Measurements from ENCODE around the gene NXPH2.
A peak's percentile ranks its signal among the peaks of the same experiment; 100 is the strongest.
"Not testable (repeated sequence)": the region's sequence is repeated elsewhere in the genome, so short reads cannot be mapped to it uniquely, and the experiment has no call there.

NXPH2 gene

DNA sequence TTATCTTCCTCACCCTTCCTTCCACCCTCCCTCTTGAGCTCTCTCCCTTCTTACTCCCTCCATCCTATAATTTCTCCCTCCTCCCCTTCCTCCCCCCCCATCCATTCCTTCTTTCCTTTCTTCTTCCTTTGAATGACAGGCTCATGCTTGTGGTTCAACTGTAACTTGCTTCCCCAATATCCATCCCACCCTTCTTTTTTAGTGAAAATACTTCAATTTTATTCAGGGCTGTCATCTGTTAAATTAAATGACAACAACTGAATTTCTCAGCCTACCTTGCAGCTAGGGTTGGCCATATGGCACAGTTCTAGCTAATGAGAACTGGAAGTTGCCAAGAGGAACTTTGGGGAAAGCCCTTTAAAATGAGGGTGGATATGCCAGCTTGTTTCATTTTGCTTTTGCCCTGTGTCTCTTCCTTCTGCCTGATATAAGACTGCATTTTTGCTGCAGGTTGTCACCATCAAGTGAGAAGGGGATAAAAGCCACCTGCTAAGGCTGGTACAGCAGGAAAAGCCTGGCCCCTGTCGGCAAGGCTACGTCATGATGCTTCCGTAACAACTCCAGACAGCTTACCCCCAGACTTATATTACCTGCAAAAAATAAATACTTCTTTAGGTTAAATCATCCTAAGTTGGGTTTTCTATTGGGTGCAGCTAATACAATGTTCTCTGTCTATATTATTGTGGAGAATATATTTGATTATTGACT is 121.8 kb downstream of the NXPH2 start:
- no peak for DNase-seq
- in situ Hi-C loops (cut with MboI; ENCODE audit: low pct_unique_long_range_greater_than_20kb, low sequenced_read_pairs) = no loop called here

DNA sequence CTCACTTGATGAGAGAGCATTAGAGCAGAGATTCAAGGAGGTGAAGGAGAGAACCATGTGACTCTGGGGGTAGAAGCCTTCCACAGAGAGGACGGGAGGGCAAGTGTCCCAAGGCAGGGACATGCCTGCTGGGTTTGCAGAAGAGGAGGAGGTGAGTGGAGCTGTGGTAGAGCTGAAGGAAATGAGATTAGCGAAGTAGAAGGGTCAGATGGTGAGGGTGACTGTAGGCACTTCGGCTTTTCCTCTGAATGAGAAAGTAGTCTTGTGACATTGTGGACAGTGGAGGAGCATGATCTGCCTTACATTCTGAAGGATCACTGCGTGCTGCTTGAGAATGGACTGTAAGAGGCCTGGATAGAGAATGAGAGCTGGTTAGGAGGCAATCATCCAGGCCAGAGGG is 126.0 kb downstream of the NXPH2 start:
- DNase-seq = no peak
- in situ Hi-C loops (cut with MboI; ENCODE audit: low pct_unique_long_range_greater_than_20kb, low sequenced_read_pairs) = no loop called here

DNA sequence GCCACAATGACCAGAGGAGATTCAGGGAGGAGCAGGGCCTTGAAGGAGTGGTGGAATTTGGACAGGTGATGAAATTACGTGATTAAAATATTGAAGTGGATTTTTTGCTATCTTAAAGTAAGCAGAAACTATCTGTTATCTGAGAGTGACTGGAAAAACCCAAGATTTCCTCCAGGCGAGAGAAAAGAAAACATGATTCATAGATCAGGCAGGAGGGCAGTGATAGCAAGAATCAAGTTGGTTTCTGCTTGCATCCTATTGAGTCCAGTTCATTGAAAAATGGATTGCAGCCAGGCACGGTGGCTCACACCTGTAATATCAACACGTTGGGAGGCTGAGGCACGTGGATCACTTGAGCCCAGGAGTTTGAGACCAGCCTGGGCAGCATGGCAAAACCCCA is 127.8 kb downstream of the NXPH2 start:
- in situ Hi-C loops (cut with MboI; ENCODE audit: low pct_unique_long_range_greater_than_20kb, low sequenced_read_pairs) = no loop called here
- DNase-seq = no peak

GRCh38 chr2:138649571-138649970 is 130.6 kb downstream of the NXPH2 start:
- no peak for DNase-seq
- in situ Hi-C loops (cut with MboI; ENCODE audit: low pct_unique_long_range_greater_than_20kb, low sequenced_read_pairs) = no loop called here

GRCh38 chr2:138648606-138649005 is 131.6 kb downstream of the NXPH2 start:
- in situ Hi-C loops (cut with MboI; ENCODE audit: low pct_unique_long_range_greater_than_20kb, low sequenced_read_pairs) = no loop called here
- DNase-seq = no peak

- DNase-seq; in situ Hi-C loops (cut with MboI; ENCODE audit: low pct_unique_long_range_greater_than_20kb, low sequenced_read_pairs): not testable (repeated sequence)
Observed at GRCh38 chr2:138644776-138645175, 135.4 kb downstream of the NXPH2 start.

DNA sequence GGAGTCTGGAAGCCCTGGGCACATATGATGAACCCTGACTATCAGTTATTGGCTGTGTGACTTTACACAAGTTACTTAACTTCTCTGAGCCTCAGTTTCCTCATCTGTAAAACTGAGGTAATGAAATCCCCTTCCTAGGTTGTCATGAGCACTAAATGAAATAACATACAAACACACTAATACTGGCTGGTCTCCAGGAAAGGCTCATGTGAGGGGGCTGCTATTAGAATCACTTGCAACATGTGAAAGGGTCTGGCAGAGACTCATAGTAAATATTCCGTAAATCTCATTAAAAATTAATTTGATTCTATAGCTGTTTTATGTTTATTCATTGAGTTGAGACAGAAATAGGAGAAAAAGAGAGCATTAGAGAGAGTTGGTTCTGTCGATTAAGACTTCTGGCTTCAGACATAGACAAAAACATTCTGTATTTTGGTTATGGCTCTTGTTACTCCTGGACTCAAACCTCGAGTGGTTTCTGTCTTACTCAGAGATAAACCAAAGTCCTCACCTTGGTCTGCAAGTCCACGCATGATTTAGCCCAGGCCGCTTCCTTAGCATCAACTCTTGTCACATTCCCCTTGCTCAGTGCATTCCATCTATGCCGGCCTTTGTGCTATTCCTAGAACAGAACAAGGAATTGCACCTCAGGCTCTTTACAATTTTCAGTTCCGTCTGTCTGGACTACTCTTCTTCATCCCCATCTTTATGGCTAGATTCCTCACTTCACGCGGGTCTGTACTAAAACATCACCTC is 139.1 kb downstream of the NXPH2 start:
- no peak for DNase-seq
- in situ Hi-C loops (cut with MboI; ENCODE audit: low pct_unique_long_range_greater_than_20kb, low sequenced_read_pairs) = no loop called here

DNA sequence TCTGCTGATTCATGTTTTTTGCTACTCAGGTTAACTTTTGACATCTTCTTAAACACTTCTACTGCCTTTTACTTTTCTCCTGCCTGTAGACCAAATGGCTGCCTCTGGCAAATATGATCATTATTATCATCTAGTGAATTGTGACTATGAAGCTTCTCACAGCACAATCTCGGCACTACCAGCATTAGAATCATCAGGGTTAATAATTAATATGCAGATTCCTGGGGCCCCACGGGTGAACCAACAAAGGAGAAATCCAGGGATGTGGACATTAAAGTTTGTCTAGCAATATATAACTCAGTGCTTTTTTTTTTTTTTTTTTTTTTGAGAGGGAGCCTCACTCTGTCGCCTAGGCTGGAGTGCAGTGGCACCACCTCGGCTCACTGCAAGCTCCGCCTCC is 142.5 kb downstream of the NXPH2 start:
- in situ Hi-C loops (cut with MboI; ENCODE audit: low pct_unique_long_range_greater_than_20kb, low sequenced_read_pairs) = no loop called here

DNA sequence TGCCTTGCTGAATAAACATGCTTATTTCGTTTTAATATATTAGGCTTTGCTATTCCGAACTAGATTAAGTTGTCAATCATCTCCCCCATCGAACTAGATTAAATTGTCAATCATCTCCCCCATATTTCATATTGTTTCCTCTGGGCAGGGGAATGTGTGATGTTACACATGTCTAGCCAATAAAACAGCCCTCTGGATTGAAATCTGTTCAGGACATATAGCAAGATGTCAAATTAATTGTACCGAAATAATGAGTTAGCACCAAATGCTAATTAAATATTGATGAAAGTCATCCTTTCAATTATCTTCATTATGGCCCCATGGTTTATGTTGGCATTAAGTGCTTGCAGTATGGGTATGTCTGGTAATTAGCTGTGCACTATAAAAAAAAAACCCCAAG is 143.1 kb downstream of the NXPH2 start:
- in situ Hi-C loops (cut with MboI; ENCODE audit: low pct_unique_long_range_greater_than_20kb, low sequenced_read_pairs) = no loop called here
- DNase-seq = no peak

More for the DNA sequence above, 142.5 kb downstream of the NXPH2 start:
- DNase-seq = no peak

GRCh38 chr2:138633049-138633448 is 147.1 kb downstream of the NXPH2 start:
- in situ Hi-C loops (cut with MboI; ENCODE audit: low pct_unique_long_range_greater_than_20kb, low sequenced_read_pairs) = no loop called here
- DNase-seq = no peak

GRCh38 chr2:138632066-138632620 is 148.0 kb downstream of the NXPH2 start:
- no peak for DNase-seq
- in situ Hi-C loops (cut with MboI; ENCODE audit: low pct_unique_long_range_greater_than_20kb, low sequenced_read_pairs) = no loop called here

DNA sequence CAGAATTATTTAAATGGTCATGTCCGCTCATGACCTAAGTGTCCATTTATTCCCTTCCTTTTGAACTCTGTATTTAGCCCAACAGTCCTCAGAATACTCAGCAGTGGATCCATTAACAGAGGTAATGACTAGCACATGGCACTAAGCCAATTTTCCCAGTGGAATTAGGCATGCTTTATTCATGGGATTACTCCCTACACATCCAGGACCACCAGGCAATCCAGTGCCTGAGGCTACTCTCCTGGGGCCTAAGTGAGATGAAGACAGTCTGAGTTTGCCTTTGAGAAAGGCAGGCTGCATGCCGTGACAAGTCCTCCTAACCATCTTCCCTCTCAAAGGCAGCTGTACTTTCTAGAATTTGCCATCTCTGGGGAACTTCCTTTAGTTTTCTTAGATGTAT is 150.0 kb downstream of the NXPH2 start:
- no peak for DNase-seq
- in situ Hi-C loops (cut with MboI; ENCODE audit: low pct_unique_long_range_greater_than_20kb, low sequenced_read_pairs) = no loop called here

GRCh38 chr2:138626148-138626547 is 154.0 kb downstream of the NXPH2 start:
- DNase-seq = no peak
- in situ Hi-C loops (cut with MboI; ENCODE audit: low pct_unique_long_range_greater_than_20kb, low sequenced_read_pairs) = no loop called here

- peak; percentile 48 for DNase-seq
- in situ Hi-C loops (cut with MboI; ENCODE audit: low pct_unique_long_range_greater_than_20kb, low sequenced_read_pairs) = no loop called here
Observed at GRCh38 chr2:138622613-138623012, 157.6 kb downstream of the NXPH2 start.

DNA sequence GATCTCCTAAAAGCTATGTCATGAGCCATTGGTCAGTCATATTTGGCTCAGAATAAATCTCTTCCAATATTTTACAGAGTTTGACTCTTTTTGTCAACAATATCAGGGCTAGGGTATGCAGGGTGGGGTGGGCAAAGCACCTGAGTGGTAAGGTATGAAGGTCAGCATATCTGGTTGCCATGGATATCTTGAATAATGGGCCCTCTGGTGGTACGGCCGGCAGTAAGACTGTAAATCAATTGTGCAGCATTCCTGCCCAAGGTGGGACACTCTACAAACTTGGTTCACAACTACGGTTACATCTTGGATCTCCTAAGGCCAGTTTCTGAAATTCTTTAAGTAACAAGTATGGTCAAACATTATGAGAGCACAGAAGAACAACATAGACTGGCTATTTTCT is 159.1 kb downstream of the NXPH2 start:
- in situ Hi-C loops (cut with MboI; ENCODE audit: low pct_unique_long_range_greater_than_20kb, low sequenced_read_pairs) = no loop called here

GRCh38 chr2:138620431-138620830 is 159.8 kb downstream of the NXPH2 start:
- in situ Hi-C loops (cut with MboI; ENCODE audit: low pct_unique_long_range_greater_than_20kb, low sequenced_read_pairs) = no loop called here
- DNase-seq = no peak

More for the DNA sequence above, 159.1 kb downstream of the NXPH2 start:
- DNase-seq = no peak
